ENCODE results near the gene SOX10. TPM values are rescaled to one million over a fixed set of nuclear protein-coding genes. Genes with fewer than 3 reads are reported as not detected.

Gene SOX10
- total and polyA plus RNA-seq, 2 of the 13 experiments (the other 11 are each of a cell fraction or from before 2014, with no cell fraction given): not detected

DNA sequence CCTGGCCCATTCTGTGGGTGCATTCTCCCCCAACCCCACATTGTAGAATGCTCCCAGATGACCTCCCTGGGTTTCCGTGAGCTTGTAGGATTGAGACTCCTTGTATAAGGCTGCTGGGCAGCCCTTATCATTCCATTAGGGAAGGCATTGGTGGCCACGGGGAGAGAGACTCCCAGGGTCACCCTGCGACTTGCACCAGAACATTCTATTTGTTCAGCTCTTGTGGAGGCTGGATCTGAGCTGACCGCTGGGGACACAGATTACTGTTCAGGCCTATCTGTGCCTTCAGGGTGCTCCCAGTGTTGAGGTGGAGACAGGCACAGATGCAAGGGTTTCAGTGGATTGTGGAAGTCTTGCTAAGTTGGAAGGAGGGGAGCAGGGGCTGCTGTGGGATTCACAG, 60.4 kb downstream of the SOX10 start:
- Histone ChIP-seq H4K20me1 (ENCODE audit: insufficient read depth, low read length) (no peaks in the 10 kb centered on the region), H3K27me3 (ENCODE audit: control insufficient read depth in 1 of 2, insufficient read depth in 2 of 2, low read length in 2 of 2) (no peaks in the 10 kb centered on the region), H3K9ac (ENCODE audit: insufficient read depth, low read depth, low read length) (no peak overlapping the region), H3K36me3 (replicated peaks in 1 of 2; ENCODE audit: control insufficient read depth in 1 of 2, insufficient read depth in 2 of 2, low read length in 2 of 2) (peaks cover 21 to 37% of the 10 kb centered on the region in 2 experiments; a peak in 4 of 5 replicates), H3K27ac (ENCODE audit: extremely low read length, insufficient read depth, low read length) (no peak overlapping the region), H2AFZ (ENCODE audit: low read length) (no peak overlapping the region), H3K4me2 (ENCODE audit: low read depth, low read length) (no peak overlapping the region), H3K79me2 (ENCODE audit: insufficient read depth, low read length) (no peaks in the 10 kb centered on the region), H3K4me3 (replicated peaks in 1 of 3; ENCODE audit: insufficient read depth in 1 of 3, low read depth in 2 of 3, low read length in 3 of 3) (no peak overlapping the region), H3K4me1 (ENCODE audit: insufficient read depth, low read length) (no peaks in the 10 kb centered on the region), H3K9me3 (ENCODE audit: low read length) (no peaks in the 10 kb centered on the region)
- BruUV-seq (replicated peaks): no TSS peak
- POLR2A ChIA-PET: no interaction called here
- ATAC-seq: no peak
- no peak for FAIRE-seq
- intact Hi-C loops (cut with micrococcal nuclease; ENCODE audit: unreplicated experiment): no loop called here
- TF ChIP-seq MATR3 (CRISPR knock-in tag; IDR thresholded peaks at IDR 0.05) (no peak), ZNF503 (CRISPR knock-in tag; IDR thresholded peaks at IDR 0.05) (no peak), RAD51 (IDR thresholded peaks at IDR 0.05; ENCODE audit: borderline replicate concordance) (no peak), ZFP37 (CRISPR knock-in tag; IDR thresholded peaks at IDR 0.05; ENCODE audit: borderline replicate concordance) (no peak), CENPX (CRISPR knock-in tag; IDR thresholded peaks at IDR 0.05) (no peak), ZNF580 (CRISPR knock-in tag; IDR thresholded peaks at IDR 0.05; ENCODE audit: borderline replicate concordance, low read depth) (no peak), ZNF256 (CRISPR knock-in tag; conservative IDR thresholded peaks at IDR 0.05) (no peak)
- in situ Hi-C loops (cut with HindIII; ENCODE audit: extremely low pct_ligation_motif_present, low pct_unique_long_range_greater_than_20kb): no loop called here
- CTCF ChIA-PET (ENCODE audit: low intra/inter-chr PET ratio, low total read pairs): no interaction called here
- no peak for DNase-seq (ENCODE audit: low spot score)
- WGBS (ENCODE audit: low lambda C conversion rate): 100% methylated on average over 4 of the region's 4 CpGs

Small RNAs within 50 kb of the gene (microRNA-seq; reads per million reads assigned to microRNA genes)
- gene MIR4534: not detected
- gene MIR6820: 2.7 reads per million, percentile 17 among the genes with 10 or more reads in this experiment

Other genes starting within 250 kb of the SOX10 start
- 50.3 and 56.8 TPM in 2 replicates for gene GCAT, start 176.6 kb downstream of the SOX10 start, total RNA-seq (2016; rRNA removed; fragmentation: Illumina TruSeq; extraction: Trizol)
- gene GCAT, start 176.6 kb downstream of the SOX10 start, polyA plus RNA-seq (2011; rRNA removed): 24.6 and 28.0 TPM in 2 replicates
- gene GALR3, start 161.2 kb downstream of the SOX10 start, total RNA-seq (2016; rRNA removed; fragmentation: Illumina TruSeq; extraction: Trizol): not detected in 2 replicates
- 0.05 and 0.13 TPM in 2 replicates for gene GALR3, start 161.2 kb downstream of the SOX10 start, polyA plus RNA-seq (2011; rRNA removed)
- 31.9 and 33.6 TPM in 2 replicates for gene ANKRD54, start 140.2 kb downstream of the SOX10 start, total RNA-seq (2016; rRNA removed; fragmentation: Illumina TruSeq; extraction: Trizol)
- 28.5 and 33.1 TPM in 2 replicates for gene ANKRD54, start 140.2 kb downstream of the SOX10 start, polyA plus RNA-seq (2011; rRNA removed)
- gene EIF3L, start 135.1 kb downstream of the SOX10 start, total RNA-seq (2016; rRNA removed; fragmentation: Illumina TruSeq; extraction: Trizol): 514 and 695 TPM in 2 replicates
- 731 and 793 TPM in 2 replicates for gene EIF3L, start 135.1 kb downstream of the SOX10 start, polyA plus RNA-seq (2011; rRNA removed)
- 10.2 and 10.6 TPM in 2 replicates for gene MICALL1, start 78.3 kb downstream of the SOX10 start, total RNA-seq (2016; rRNA removed; fragmentation: Illumina TruSeq; extraction: Trizol)
- 7.6 and 10.2 TPM in 2 replicates for gene MICALL1, start 78.3 kb downstream of the SOX10 start, polyA plus RNA-seq (2011; rRNA removed)
- 0.24 and 0.32 TPM in 2 replicates for gene C22orf23, start 31.0 kb downstream of the SOX10 start, total RNA-seq (2016; rRNA removed; fragmentation: Illumina TruSeq; extraction: Trizol)
- 0.21 and 0.24 TPM in 2 replicates for gene C22orf23, start 31.0 kb downstream of the SOX10 start, polyA plus RNA-seq (2011; rRNA removed)
- 135 and 147 TPM in 2 replicates for gene POLR2F, start 30.9 kb downstream of the SOX10 start, total RNA-seq (2016; rRNA removed; fragmentation: Illumina TruSeq; extraction: Trizol)
- gene POLR2F, start 30.9 kb downstream of the SOX10 start, polyA plus RNA-seq (2011; rRNA removed): 136 and 158 TPM in 2 replicates
- gene PICK1, start 72.8 kb upstream of the SOX10 start, total RNA-seq (2016; rRNA removed; fragmentation: Illumina TruSeq; extraction: Trizol): 16.0 and 19.3 TPM in 2 replicates
- 25.3 and 28.9 TPM in 2 replicates for gene PICK1, start 72.8 kb upstream of the SOX10 start, polyA plus RNA-seq (2011; rRNA removed)
- not detected in 2 replicates for gene SLC16A8, start 99.6 kb upstream of the SOX10 start, total RNA-seq (2016; rRNA removed; fragmentation: Illumina TruSeq; extraction: Trizol)
- not detected in 2 replicates for gene SLC16A8, start 99.6 kb upstream of the SOX10 start, polyA plus RNA-seq (2011; rRNA removed)
- 3.0 and 4.4 TPM in 2 replicates for gene BAIAP2L2, start 126.1 kb upstream of the SOX10 start, total RNA-seq (2016; rRNA removed; fragmentation: Illumina TruSeq; extraction: Trizol)
- gene BAIAP2L2, start 126.1 kb upstream of the SOX10 start, polyA plus RNA-seq (2011; rRNA removed): 7.5 and 8.4 TPM in 2 replicates
- 1.8 and 4.8 TPM in 2 replicates for gene PLA2G6, start 197.3 kb upstream of the SOX10 start, total RNA-seq (2016; rRNA removed; fragmentation: Illumina TruSeq; extraction: Trizol)
- gene PLA2G6, start 197.3 kb upstream of the SOX10 start, polyA plus RNA-seq (2011; rRNA removed): 11.5 and 12.3 TPM in 2 replicates
- 3.1 and 5.4 TPM in 2 replicates for gene MAFF, start 217.4 kb upstream of the SOX10 start, total RNA-seq (2016; rRNA removed; fragmentation: Illumina TruSeq; extraction: Trizol)
- gene MAFF, start 217.4 kb upstream of the SOX10 start, polyA plus RNA-seq (2011; rRNA removed): 14.3 and 17.1 TPM in 2 replicates

All from HepG2 (cell line).